ENCODE data around the gene TMEM167A.

TMEM167A gene

DNA sequence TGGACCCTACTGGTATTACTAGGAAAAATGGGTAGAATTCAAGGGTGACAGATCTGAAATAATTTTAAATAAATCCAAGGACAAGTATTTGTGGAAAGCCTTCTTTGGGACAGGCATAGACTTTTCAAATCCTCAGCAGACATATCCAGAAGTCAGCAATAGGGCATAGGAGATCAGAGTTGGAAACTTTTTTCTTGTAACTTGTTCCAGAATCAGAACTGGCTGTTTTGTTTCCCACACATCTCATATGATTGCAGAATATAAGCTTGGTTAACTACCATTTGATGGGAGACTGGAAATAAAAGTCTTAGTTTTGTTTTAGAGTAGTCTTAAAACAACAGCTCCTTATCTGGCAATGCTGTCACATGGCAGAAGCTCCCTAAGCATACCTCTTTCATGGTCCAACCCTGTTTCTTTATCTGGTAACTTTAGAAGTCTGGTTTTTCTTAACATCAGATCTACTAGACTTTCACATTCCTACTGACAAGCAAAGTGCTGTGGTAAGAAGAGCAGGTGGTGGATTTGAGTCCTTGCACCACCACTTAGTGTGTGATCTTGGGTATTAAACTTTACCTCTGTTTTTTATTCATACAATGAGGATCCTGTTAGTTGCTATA, 25.3 kb upstream of the TMEM167A start:
- Histone ChIP-seq H3K9me3 (ENCODE audit: insufficient read depth, low read depth, low read length) (no peaks in the 10 kb centered on the region), H3K27ac (ENCODE audit: low read depth, low read length) (no peak overlapping the region), H3K36me3 (ENCODE audit: insufficient read depth, low read length) (no peaks in the 10 kb centered on the region), H3K4me3 (ENCODE audit: low read length) (no peak overlapping the region), H3K4me1 (ENCODE audit: insufficient read depth, low read length) (peaks cover 18% of the 10 kb centered on the region), H3K9ac (ENCODE audit: low read depth, low read length) (no peak overlapping the region), H3K27me3 (ENCODE audit: insufficient read depth, low read length) (no peaks in the 10 kb centered on the region)

- H3K27me3 ChIP-seq (ENCODE audit: insufficient read depth, low read length): no peaks in the 10 kb centered on the region
- no peak overlapping the region for H3K27ac ChIP-seq (ENCODE audit: low read depth, low read length)
- no peak overlapping the region for H3K9ac ChIP-seq (ENCODE audit: low read depth, low read length)
- no peaks in the 10 kb centered on the region for H3K9me3 ChIP-seq (ENCODE audit: insufficient read depth, low read depth, low read length)
- WGBS: 86% methylated on average over 1 of the region's 1 CpG
- no peaks in the 10 kb centered on the region for H3K36me3 ChIP-seq (ENCODE audit: insufficient read depth, low read length)
- peaks cover 18% of the 10 kb centered on the region for H3K4me1 ChIP-seq (ENCODE audit: insufficient read depth, low read length)
- no peak overlapping the region for H3K4me3 ChIP-seq (ENCODE audit: low read length)
Measured at GRCh38 chr5:83101514-83101913, 24.3 kb upstream of the TMEM167A start.

DNA sequence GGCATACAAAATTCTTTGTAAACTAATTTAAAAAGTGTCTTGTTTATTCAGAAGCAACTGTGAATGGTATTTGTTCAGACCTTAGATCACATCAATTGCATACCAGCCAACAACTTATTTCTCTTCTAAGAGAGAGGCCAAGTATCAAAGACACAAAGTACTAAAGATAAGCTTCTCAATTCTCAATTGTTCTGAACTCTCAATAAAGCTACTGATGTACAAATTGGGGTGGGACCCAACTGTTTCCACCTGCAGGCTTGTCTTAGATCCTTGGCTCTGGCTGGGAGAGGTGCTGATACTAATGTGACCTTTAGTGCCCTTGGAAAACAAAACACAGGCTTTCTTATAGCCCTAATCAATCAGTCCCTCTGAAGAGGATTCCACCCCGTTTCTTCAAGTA, 22.3 kb upstream of the TMEM167A start:
- Histone ChIP-seq H3K27ac (ENCODE audit: low read depth, low read length) (no peak overlapping the region), H3K9me3 (ENCODE audit: insufficient read depth, low read depth, low read length) (no peaks in the 10 kb centered on the region), H3K9ac (ENCODE audit: low read depth, low read length) (no peak overlapping the region), H3K4me3 (ENCODE audit: low read length) (no peak overlapping the region), H3K4me1 (ENCODE audit: insufficient read depth, low read length) (peaks cover 18% of the 10 kb centered on the region), H3K36me3 (ENCODE audit: insufficient read depth, low read length) (no peaks in the 10 kb centered on the region), H3K27me3 (ENCODE audit: insufficient read depth, low read length) (no peaks in the 10 kb centered on the region)
- WGBS: 61% methylated on average over 1 of the region's 1 CpG

DNA sequence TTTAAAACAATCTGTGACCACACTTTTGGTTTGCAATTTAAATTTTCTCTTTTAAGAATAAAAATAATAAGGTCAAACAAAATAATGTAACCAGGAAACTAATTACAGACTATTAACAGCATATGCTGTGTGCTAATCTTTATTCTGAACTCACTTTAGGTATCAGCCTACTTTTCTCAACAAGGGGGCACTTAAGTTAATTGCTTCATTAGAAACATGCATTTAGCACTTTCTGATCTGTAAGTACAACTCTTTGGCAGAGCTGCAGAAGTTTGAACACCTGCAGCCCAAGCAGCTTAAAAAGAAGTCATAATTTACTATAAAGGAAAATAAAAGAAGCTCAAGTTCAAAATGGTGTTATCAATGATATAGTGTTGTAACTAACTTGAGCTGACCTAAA, 21.8 kb upstream of the TMEM167A start:
- Histone ChIP-seq H3K36me3 (ENCODE audit: insufficient read depth, low read length) (no peaks in the 10 kb centered on the region), H3K27ac (ENCODE audit: low read depth, low read length) (no peak overlapping the region), H3K4me3 (ENCODE audit: low read length) (no peak overlapping the region), H3K9me3 (ENCODE audit: insufficient read depth, low read depth, low read length) (peaks cover under 1% of the 10 kb centered on the region; the same call in 1 of the 2 replicates), H3K27me3 (ENCODE audit: insufficient read depth, low read length) (no peaks in the 10 kb centered on the region), H3K4me1 (ENCODE audit: insufficient read depth, low read length) (peaks cover 18% of the 10 kb centered on the region), H3K9ac (ENCODE audit: low read depth, low read length) (no peak overlapping the region)

GRCh38 chr5:83097689-83098231, 20.6 kb upstream of the TMEM167A start:
- Histone ChIP-seq H3K4me1 (ENCODE audit: insufficient read depth, low read length) (peaks cover 18% of the 10 kb centered on the region), H3K27me3 (ENCODE audit: insufficient read depth, low read length) (no peaks in the 10 kb centered on the region), H3K9ac (ENCODE audit: low read depth, low read length) (no peak overlapping the region), H3K9me3 (ENCODE audit: insufficient read depth, low read depth, low read length) (peaks cover 13% of the 10 kb centered on the region), H3K27ac (ENCODE audit: low read depth, low read length) (no peak overlapping the region), H3K36me3 (ENCODE audit: insufficient read depth, low read length) (no peaks in the 10 kb centered on the region), H3K4me3 (ENCODE audit: low read length) (no peak overlapping the region)
- WGBS: 84% methylated on average over 2 of the region's 2 CpGs

GRCh38 chr5:83096660-83097339, 19.6 kb upstream of the TMEM167A start:
- Histone ChIP-seq H3K9me3 (ENCODE audit: insufficient read depth, low read depth, low read length) (peaks cover 20% of the 10 kb centered on the region), H3K4me1 (ENCODE audit: insufficient read depth, low read length) (peaks cover 18% of the 10 kb centered on the region), H3K27me3 (ENCODE audit: insufficient read depth, low read length) (no peaks in the 10 kb centered on the region), H3K27ac (ENCODE audit: low read depth, low read length) (no peak overlapping the region), H3K36me3 (ENCODE audit: insufficient read depth, low read length) (no peaks in the 10 kb centered on the region), H3K9ac (ENCODE audit: low read depth, low read length) (no peak overlapping the region), H3K4me3 (ENCODE audit: low read length) (no peak overlapping the region)
- WGBS: 92% methylated on average over 2 of the region's 2 CpGs

- no peak overlapping the region for H3K9ac ChIP-seq (ENCODE audit: low read depth, low read length)
- H3K27ac ChIP-seq (ENCODE audit: low read depth, low read length): no peak overlapping the region
- WGBS: 67% methylated on average over 6 of the region's 6 CpGs
Measured at GRCh38 chr5:83095957-83096539, 18.9 kb upstream of the TMEM167A start.

DNA sequence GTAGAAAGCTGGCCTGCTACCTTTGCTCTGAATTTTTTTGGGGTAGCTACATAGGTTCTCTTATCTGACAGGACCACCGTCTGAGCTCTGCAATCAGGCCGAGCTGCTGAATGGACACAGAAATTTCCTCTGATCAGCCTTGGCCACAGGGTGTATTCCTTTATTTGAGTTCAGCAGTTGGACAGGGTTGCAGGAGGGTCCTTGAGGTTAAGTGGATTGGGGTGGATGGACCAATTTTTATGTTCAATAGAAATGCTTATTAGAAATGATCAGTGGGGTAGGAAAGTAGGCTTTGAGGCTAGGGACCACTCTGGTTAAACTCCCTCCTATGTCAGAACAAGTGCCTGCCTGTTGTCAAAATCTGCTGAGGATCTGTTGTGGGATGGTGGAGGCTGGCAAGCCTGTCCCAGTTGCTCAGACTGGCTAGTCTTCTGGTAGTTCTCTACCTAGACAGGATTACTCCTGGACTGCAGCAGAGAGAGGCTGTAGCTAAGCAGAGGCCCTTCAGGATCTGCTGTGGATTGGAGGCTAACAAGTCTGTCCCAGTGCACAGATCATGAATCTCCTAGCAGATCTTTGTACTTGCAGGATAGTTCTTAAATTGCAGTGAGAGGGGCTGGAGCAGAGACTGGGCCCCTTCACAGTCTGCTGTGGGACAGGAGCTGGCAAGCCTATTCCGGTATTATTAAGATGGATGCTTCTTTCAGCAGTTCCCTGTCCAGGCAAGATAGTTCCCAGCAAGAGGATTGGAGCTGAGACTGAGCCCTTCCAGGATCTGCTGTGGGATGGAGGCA, 18.2 kb upstream of the TMEM167A start:
- peaks cover 18% of the 10 kb centered on the region for H3K4me1 ChIP-seq (ENCODE audit: insufficient read depth, low read length)
- no peaks in the 10 kb centered on the region for H3K36me3 ChIP-seq (ENCODE audit: insufficient read depth, low read length)
- peaks cover 20% of the 10 kb centered on the region for H3K9me3 ChIP-seq (ENCODE audit: insufficient read depth, low read depth, low read length)
- H3K27ac ChIP-seq (ENCODE audit: low read depth, low read length): no peak overlapping the region
- no peaks in the 10 kb centered on the region for H3K27me3 ChIP-seq (ENCODE audit: insufficient read depth, low read length)
- H3K9ac ChIP-seq (ENCODE audit: low read depth, low read length): no peak overlapping the region
- 93% methylated on average over 3 of the region's 3 CpGs for WGBS
- no peak overlapping the region for H3K4me3 ChIP-seq (ENCODE audit: low read length)

More at GRCh38 chr5:83095957-83096539, 18.9 kb upstream of the TMEM167A start:
- no peak overlapping the region for H3K4me3 ChIP-seq (ENCODE audit: low read length)
- peaks cover 18% of the 10 kb centered on the region for H3K4me1 ChIP-seq (ENCODE audit: insufficient read depth, low read length)
- no peaks in the 10 kb centered on the region for H3K27me3 ChIP-seq (ENCODE audit: insufficient read depth, low read length)
- no peaks in the 10 kb centered on the region for H3K36me3 ChIP-seq (ENCODE audit: insufficient read depth, low read length)
- H3K9me3 ChIP-seq (ENCODE audit: insufficient read depth, low read depth, low read length): peaks cover 20% of the 10 kb centered on the region

- Histone ChIP-seq H3K9me3 (ENCODE audit: insufficient read depth, low read depth, low read length) (peaks cover 22% of the 10 kb centered on the region), H3K27me3 (ENCODE audit: insufficient read depth, low read length) (no peaks in the 10 kb centered on the region), H3K4me1 (ENCODE audit: insufficient read depth, low read length) (peaks cover 4% of the 10 kb centered on the region; the same call in 1 of the 2 replicates), H3K27ac (ENCODE audit: low read depth, low read length) (no peak overlapping the region), H3K9ac (ENCODE audit: low read depth, low read length) (no peak overlapping the region), H3K36me3 (ENCODE audit: insufficient read depth, low read length) (no peaks in the 10 kb centered on the region), H3K4me3 (ENCODE audit: low read length) (no peak overlapping the region)
- 96% methylated on average over 3 of the region's 4 CpGs for WGBS
Measured at GRCh38 chr5:83093692-83094091, 16.5 kb upstream of the TMEM167A start.

- Histone ChIP-seq H3K9ac (ENCODE audit: low read depth, low read length) (no peak overlapping the region), H3K9me3 (ENCODE audit: insufficient read depth, low read depth, low read length) (peaks cover 22% of the 10 kb centered on the region), H3K4me1 (ENCODE audit: insufficient read depth, low read length) (no peaks in the 10 kb centered on the region), H3K27me3 (ENCODE audit: insufficient read depth, low read length) (no peaks in the 10 kb centered on the region), H3K27ac (ENCODE audit: low read depth, low read length) (no peak overlapping the region), H3K4me3 (ENCODE audit: low read length) (no peak overlapping the region), H3K36me3 (ENCODE audit: insufficient read depth, low read length) (no peaks in the 10 kb centered on the region)
- no CpG with 5 or more reads among the region's 2 CpGs for WGBS
Measured at GRCh38 chr5:83092619-83093018, 15.4 kb upstream of the TMEM167A start.

DNA sequence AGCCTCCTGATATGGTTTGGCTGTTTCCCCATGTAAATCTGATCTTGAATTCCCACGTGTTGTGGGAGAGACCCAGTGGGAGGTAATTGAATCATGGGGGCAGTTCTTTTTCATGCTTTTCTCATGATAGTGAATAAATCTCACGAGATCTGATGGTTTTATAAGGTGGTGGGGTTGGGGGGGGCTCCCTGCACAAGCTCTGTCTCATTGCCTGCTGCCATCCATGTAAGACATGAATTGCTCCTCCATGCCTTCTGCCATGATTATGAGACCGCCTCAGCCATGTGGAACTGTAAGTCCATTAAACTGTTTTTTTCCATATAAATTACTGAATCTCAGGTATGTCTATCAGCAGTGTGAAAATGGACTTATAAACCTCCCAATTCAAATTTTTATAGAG, 13.0 kb upstream of the TMEM167A start:
- H3K27me3 ChIP-seq (ENCODE audit: insufficient read depth, low read length): no peaks in the 10 kb centered on the region
- WGBS: 95% methylated on average over 3 of the region's 3 CpGs

More for the DNA sequence above, 13.0 kb upstream of the TMEM167A start:
- Histone ChIP-seq H3K27ac (ENCODE audit: low read depth, low read length) (no peak overlapping the region), H3K36me3 (ENCODE audit: insufficient read depth, low read length) (no peaks in the 10 kb centered on the region), H3K4me3 (ENCODE audit: low read length) (no peak overlapping the region), H3K4me1 (ENCODE audit: insufficient read depth, low read length) (no peaks in the 10 kb centered on the region), H3K9ac (ENCODE audit: low read depth, low read length) (no peak overlapping the region), H3K9me3 (ENCODE audit: insufficient read depth, low read depth, low read length) (peaks cover 22% of the 10 kb centered on the region)

All from HUES64 (cell line).